ENCODE data around the gene RASSF5.

RASSF5 gene

GRCh38 chr1:206482611-206483010 is 24.7 kb upstream of the RASSF5 start:
- no peak for TF ChIP-seq GATA2 (IDR thresholded peaks at IDR 0.05; ENCODE audit: low read depth, low read length)
- no peak for TF ChIP-seq GATA3 (IDR thresholded peaks at IDR 0.05; ENCODE audit: low read depth, low read length)

GRCh38 chr1:206484901-206485300 is 22.4 kb upstream of the RASSF5 start:
- TF ChIP-seq GATA2 (IDR thresholded peaks at IDR 0.05; ENCODE audit: low read depth, low read length) (no peak), GATA3 (IDR thresholded peaks at IDR 0.05; ENCODE audit: low read depth, low read length) (no peak)

DNA sequence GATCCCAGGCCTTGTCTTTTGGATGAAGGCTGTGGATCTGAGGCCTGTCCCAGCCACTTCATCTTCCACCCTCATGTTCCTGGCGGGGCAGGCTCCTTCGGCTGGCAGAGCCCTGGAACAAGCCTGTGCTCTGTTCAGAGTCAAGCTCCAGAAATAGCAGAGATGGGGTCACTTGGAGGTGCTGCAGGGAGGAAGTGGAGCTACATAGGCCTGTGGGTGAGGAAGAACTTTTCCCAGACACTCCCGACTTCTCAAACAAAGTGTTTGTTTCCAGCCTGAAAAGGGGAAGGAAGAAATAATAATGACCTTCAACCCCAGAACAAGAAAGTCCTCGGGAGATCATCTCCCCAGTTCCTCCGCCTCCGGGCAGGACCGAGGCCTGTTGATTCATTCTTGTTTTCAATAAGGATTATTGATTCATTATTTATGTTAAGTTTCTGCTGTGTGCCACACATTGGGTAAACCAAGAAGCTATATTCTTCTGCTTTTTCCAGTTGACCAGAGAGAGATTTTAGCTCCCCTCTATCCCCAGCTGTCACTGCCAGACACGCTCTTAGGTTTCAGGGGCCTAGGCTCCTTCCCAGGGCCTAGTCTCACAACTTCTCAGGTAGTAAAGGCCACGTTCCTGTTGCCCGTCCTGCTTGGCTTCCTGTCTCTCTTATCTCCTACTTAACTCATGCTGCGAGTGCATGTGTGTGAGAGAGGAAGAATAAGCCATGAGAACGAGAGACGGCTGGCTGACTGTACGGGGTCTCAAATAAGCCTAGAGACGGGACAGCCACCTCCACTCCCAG is 20.1 kb upstream of the RASSF5 start:
- TF ChIP-seq GATA2 (IDR thresholded peaks at IDR 0.05; ENCODE audit: low read depth, low read length) = no peak
- no peak for TF ChIP-seq GATA3 (IDR thresholded peaks at IDR 0.05; ENCODE audit: low read depth, low read length)

DNA sequence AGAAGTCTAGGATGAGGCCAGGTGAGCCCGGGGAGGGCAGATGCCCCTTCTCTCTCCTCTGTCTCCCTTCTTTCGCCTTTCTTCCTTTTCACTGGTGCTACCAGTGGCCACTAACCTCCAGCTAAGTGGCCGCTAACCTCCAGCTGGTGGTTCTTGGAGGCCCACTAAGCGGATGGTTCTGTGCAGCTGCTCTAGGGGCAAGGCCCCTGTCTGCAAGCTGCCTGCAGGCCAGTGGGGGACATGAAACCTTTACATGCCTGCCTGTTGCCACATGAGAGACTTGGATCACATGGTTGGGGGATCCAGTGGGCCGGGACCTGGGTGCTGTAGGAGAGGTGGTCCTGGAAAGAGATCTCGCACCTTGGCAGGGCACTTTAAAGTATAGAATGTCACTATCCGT is 19.4 kb upstream of the RASSF5 start:
- TF ChIP-seq GATA3 (IDR thresholded peaks at IDR 0.05; ENCODE audit: low read depth, low read length) (no peak), GATA2 (IDR thresholded peaks at IDR 0.05; ENCODE audit: low read depth, low read length) (no peak)

GRCh38 chr1:206488466-206488865 is 18.9 kb upstream of the RASSF5 start:
- TF ChIP-seq GATA3 (IDR thresholded peaks at IDR 0.05; ENCODE audit: low read depth, low read length) (no peak), GATA2 (IDR thresholded peaks at IDR 0.05; ENCODE audit: low read depth, low read length) (no peak)

DNA sequence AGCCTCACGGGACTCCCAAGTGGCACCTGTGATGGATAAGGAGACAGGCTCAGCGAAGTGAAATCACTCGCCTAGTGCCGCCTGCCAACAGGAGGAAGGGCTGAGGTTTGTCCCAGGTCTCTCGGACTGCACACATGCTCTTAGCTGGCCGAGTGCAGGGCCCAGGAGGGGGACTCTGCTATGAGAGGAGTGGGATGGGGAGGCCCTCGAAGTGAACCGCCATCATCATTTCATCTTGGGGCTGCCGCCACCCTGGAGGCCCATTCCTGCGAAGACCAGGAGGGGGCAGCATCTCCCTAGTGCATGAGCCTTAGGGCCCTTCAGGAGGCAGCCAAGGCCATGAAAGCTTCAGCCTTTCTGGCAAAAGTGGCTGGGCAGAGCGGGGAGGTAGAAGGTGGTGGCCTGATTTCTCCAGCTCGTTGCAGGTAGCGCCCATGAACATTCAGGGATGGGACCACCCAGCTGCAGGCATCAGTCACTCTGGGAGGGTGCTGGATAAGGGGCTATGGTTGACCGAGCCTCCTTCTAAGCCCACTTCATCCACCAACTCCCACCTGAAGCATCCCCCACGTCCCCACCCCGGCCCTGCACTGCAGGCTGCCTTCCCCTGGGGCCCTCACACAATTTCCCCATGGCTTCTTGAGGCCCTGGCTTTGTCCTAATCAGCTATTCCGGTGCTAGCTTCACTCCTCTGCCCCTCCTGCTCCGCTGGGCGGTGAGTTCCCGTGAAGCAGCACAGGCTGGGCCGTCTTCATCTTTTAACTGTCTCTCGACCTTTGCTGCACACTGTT is 17.2 kb upstream of the RASSF5 start:
- no peak for TF ChIP-seq GATA2 (IDR thresholded peaks at IDR 0.05; ENCODE audit: low read depth, low read length)
- TF ChIP-seq GATA3 (IDR thresholded peaks at IDR 0.05; ENCODE audit: low read depth, low read length) = no peak

DNA sequence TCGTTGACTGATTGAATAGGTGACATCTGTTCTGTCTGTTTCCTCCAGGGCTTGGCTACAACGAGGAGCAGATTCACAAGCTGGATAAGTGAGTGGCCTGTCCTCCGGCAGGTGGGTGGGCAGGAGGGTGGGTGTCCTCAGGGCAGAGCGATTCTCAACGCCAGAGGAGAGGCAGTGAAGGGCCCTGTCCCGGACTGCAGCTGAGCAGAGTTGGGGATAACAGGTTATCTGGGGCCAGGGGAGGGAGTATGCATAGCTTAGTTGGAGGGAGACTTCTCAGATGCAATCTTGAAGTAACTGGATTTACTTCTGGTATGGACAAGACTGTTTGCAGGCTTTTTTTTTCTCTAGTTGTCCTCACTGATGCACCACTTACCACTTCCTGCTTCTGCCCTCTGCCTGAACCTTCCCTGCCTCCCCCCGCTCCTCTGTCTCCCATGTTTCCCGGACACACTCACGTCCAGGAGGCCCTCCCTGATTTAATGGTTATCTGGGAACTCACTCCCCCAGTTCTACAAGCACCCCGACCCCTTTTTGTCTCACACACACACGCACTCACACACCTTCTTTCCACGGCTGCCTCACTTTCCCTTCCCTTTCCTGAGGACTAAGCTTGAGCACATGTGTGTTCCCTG is 16.4 kb upstream of the RASSF5 start:
- no peak for TF ChIP-seq GATA3 (IDR thresholded peaks at IDR 0.05; ENCODE audit: low read depth, low read length)
- no peak for TF ChIP-seq GATA2 (IDR thresholded peaks at IDR 0.05; ENCODE audit: low read depth, low read length)

DNA sequence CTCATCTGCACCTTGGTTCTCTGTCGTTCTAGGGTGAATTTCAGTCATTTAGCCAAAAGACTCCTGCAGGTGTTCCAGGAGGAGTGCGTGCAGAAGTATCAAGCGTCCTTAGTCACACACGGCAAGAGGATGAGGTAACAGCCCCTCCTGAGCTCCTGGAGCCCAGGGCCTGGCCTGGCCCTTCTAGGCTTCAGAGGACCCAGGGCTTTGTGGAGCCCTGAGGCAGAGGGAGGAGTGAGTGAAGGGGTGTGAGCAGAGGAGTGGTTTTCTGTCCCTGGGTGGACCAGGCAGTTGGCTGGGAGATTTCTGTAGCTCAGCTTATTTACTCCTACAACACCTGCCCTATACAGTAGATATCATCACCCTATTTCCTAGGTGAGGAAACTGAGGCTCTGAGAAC is 15.7 kb upstream of the RASSF5 start:
- no peak for TF ChIP-seq GATA2 (IDR thresholded peaks at IDR 0.05; ENCODE audit: low read depth, low read length)
- TF ChIP-seq GATA3 (IDR thresholded peaks at IDR 0.05; ENCODE audit: low read depth, low read length) = no peak

GRCh38 chr1:206492589-206492988 is 14.7 kb upstream of the RASSF5 start:
- TF ChIP-seq GATA2 (IDR thresholded peaks at IDR 0.05; ENCODE audit: low read depth, low read length) (no peak), GATA3 (IDR thresholded peaks at IDR 0.05; ENCODE audit: low read depth, low read length) (no peak)

DNA sequence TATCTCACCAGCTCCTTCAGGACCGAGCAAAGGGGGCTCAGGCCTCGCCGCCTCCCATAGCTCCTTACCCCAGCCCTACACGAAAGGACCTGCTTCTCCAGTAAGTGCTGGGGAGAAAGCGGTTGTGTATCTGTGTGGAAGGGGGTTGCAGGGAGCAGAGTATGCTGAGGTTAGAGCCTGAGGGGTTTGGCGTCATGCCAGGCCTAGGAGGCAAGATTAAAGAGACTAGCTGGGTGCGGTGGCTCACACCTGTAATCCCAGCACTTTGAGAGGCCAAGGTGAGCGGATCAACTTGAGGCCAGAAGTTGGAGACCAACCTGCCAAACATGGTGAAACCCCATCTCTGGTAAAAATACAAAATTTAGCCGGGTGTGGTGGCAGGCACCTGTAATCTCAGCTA is 14.1 kb upstream of the RASSF5 start:
- TF ChIP-seq GATA2 (IDR thresholded peaks at IDR 0.05; ENCODE audit: low read depth, low read length) (no peak), GATA3 (IDR thresholded peaks at IDR 0.05; ENCODE audit: low read depth, low read length) (no peak)

- TF ChIP-seq GATA3 (IDR thresholded peaks at IDR 0.05; ENCODE audit: low read depth, low read length) (no peak), GATA2 (IDR thresholded peaks at IDR 0.05; ENCODE audit: low read depth, low read length) (no peak)
Measured at GRCh38 chr1:206495011-206495461, 12.3 kb upstream of the RASSF5 start.

DNA sequence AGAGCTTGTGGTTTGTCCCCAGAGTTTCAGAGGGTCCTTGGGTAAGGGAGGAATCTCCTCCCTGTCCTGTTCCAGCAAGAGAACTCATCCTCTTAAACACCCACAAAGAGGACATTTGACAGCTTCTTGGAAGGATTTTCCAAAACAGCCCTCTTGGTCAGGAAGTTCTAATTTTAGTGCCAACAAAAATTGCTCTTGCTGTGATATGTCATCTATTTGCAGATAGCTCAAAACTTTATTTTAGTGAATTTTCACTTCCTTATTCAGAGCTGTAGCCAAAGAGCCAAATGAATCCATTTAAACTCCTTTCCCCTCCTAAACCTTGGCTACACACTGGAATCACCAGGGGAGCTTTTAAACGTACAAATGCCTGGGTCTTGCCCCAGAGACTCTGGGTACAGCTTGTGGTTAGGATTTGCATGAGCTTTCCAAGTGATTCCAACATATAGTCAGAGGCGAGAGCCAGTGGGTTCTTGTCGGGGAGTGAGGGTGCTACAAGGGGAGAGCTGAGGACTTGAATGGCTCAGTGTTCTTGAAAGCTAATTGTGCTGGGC is 11.8 kb upstream of the RASSF5 start:
- TF ChIP-seq GATA3 (IDR thresholded peaks at IDR 0.05; ENCODE audit: low read depth, low read length) = no peak
- no peak for TF ChIP-seq GATA2 (IDR thresholded peaks at IDR 0.05; ENCODE audit: low read depth, low read length)

DNA sequence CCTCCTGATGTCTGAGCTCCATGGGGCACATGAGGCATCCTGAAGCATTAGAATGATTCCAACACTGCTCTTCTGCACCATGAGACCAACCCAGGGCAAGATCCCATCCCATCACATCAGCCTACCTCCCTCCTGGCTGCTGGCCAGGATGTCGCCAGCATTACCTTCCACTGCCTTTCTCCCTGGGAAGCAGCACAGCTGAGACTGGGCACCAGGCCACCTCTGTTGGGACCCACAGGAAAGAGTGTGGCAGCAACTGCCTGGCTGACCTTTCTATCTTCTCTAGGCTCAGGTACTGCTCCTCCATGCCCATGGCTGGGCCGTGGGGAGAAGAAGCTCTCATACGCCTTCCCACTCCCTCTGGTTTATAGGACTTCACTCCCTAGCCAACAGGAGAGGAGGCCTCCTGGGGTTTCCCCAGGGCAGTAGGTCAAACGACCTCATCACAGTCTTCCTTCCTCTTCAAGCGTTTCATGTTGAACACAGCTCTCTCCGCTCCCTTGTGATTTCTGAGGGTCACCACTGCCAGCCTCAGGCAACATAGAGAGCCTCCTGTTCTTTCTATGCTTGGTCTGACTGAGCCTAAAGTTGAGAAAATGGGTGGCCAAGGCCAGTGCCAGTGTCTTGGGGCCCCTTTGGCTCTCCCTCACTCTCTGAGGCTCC is 11.1 kb upstream of the RASSF5 start:
- TF ChIP-seq GATA3 (IDR thresholded peaks at IDR 0.05; ENCODE audit: low read depth, low read length) (no peak), GATA2 (IDR thresholded peaks at IDR 0.05; ENCODE audit: low read depth, low read length) (no peak)

DNA sequence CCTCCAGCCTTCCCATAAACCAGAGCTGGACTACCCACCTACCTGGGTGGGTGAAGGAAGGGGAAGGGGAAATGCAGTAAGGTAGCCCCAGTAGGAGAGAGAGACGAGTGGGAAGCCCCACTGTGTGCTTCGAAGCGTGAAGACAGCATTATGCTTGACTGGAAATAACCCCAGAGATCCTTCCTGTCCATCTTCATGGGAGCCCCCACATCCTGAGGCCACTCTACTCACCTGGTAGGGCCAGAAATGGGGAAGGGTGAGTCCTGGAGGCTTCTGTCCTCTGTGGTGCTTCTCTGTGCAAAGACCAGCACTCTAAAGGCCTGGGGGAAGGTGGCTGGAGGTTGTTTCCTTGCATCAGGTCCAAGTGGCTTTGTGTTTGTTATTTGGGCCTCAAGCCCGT is 10.0 kb upstream of the RASSF5 start:
- TF ChIP-seq GATA2 (IDR thresholded peaks at IDR 0.05; ENCODE audit: low read depth, low read length) = no peak
- TF ChIP-seq GATA3 (IDR thresholded peaks at IDR 0.05; ENCODE audit: low read depth, low read length) = no peak

Data from SH-SY5Y (cell line).